GM20431 (cell line): Measurements from ENCODE around the gene DRC3.
"Not testable (repeated sequence)": the region's sequence is repeated elsewhere in the genome, so short reads cannot be mapped to it uniquely, and the experiment has no call there.

Experiments
- in situ Hi-C: fragments of 300-500 bp; cut with MseI, MboI; formaldehyde crosslinking; loops from one replicate; pipeline ENCODE4 v1.15.0; 2020; ENCODE audit warnings: low sequenced_read_pairs; ENCODE audit not compliant: unreplicated experiment

Gene DRC3

GRCh38 chr17:17939941-17940340 is 32.7 kb upstream of the DRC3 start:
- in situ Hi-C loops, result not testable (repeated sequence)

DNA sequence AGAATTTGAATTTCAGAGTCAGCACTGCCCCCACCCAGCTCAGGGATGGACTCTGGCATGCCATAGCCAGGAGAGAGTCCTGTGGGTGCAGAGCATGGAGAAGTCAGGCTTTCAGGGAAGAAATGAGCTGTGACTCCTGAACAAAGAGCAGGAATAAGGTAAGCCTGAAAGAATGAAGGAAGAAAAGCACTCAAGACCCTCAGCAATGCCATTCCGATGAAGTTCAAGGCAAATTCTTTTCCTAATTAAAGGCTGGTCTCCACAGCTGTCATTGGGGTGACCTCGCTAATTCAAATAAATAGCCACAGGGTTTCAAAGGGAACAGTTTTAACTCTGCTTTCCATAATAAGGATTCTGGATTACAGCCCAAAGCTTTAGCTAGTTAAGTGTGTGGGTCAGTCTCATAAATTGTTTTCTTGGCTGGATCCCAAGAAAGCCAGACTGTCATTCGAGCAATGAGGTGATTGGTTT is 32.2 kb upstream of the DRC3 start:
- in situ Hi-C loops, result no loop called here

GRCh38 chr17:17941015-17941414 is 31.6 kb upstream of the DRC3 start:
- in situ Hi-C loops, result no loop called here

- in situ Hi-C loops, result no loop called here
Observed at GRCh38 chr17:17942846-17943245, 29.8 kb upstream of the DRC3 start.

GRCh38 chr17:17943281-17943984 is 29.2 kb upstream of the DRC3 start:
- in situ Hi-C loops, result no loop called here

GRCh38 chr17:17944242-17944641 is 28.4 kb upstream of the DRC3 start:
- in situ Hi-C loops, result no loop called here

DNA sequence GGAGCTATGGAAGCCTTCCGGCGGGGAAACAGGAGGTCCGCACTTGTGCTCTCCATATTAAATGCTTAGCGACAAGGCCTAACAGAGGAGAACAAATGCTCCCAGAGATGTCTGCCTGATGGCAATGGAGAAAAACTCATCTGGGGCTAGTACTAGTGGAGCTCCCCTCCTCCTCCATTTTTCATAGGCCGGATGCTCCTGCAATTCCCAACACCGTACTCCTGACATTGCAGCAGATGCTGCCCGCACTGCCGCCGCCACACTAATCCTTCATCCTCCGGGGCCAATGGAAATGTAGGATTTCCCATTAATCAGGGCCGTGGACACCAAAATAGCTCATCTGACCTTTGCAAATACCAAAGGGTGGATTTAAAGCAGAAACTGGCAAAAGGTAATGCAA is 27.9 kb upstream of the DRC3 start:
- in situ Hi-C loops, result no loop called here

GRCh38 chr17:17946093-17946492 is 26.6 kb upstream of the DRC3 start:
- in situ Hi-C loops, result no loop called here

GRCh38 chr17:17947309-17947708 is 25.4 kb upstream of the DRC3 start:
- in situ Hi-C loops, result no loop called here

- in situ Hi-C loops, result no loop called here
Observed at GRCh38 chr17:17947966-17948365, 24.7 kb upstream of the DRC3 start.

DNA sequence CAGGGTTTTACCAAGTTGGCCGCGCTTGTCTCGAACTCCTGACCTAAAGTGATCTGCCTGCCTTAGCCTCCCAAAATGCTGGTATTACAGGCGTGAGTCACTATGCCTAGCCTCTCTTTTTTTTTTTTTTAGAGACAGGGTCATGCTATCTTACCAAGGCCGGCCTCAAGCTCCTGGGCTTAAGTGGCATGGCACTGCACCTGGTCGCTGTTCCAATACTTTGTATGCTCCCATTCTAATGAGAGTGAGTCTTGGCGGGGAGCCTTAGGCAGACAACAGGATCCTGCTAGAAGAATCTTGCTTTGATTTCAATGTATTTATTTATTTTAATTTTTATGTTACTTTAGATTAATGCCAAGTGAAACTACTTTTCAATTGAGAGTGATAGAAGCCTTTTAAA is 22.3 kb upstream of the DRC3 start:
- in situ Hi-C loops, result no loop called here

- in situ Hi-C loops, result no loop called here
Observed at GRCh38 chr17:17950806-17951205, 21.9 kb upstream of the DRC3 start.

DNA sequence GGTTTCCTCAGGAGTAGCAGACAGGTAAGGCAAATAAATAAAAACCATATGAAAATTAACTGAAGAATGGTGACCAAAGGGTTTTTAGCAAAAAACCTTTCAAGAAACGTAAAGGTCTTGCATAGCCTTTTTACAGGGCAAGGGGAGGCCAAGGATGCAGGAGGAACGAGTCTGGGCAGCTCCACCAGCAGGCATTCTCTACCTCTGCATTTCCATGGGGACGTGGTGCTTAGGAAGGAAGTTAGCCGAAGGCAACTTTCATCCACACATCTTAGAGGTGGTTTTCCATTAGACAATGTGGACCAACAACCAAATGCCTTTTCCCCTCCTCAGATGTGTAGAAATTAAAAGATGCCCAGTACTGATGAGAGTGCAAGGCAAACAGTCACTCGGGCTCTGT is 21.1 kb upstream of the DRC3 start:
- in situ Hi-C loops, result no loop called here

GRCh38 chr17:17952691-17953090 is 20.0 kb upstream of the DRC3 start:
- in situ Hi-C loops, result no loop called here

DNA sequence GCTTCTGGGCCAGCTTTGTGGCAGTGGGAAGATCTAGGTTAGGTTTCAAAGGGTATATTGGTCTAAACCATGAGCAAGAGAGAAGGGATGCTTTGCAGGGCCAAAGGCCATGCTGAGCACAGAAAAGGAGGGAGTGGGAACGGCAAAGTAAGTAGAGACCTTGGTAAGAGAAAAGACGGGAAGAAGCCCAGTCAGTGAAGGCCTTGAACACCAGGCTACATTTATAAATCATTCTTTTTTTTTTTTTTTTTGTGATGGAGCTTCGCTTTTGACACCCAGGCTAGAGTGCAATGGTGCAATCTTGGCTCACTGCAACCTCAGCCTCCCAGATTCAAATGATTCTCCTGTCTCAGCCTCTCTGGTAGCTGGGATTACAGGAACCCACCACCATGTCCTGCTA is 18.6 kb upstream of the DRC3 start:
- in situ Hi-C loops, result no loop called here

DNA sequence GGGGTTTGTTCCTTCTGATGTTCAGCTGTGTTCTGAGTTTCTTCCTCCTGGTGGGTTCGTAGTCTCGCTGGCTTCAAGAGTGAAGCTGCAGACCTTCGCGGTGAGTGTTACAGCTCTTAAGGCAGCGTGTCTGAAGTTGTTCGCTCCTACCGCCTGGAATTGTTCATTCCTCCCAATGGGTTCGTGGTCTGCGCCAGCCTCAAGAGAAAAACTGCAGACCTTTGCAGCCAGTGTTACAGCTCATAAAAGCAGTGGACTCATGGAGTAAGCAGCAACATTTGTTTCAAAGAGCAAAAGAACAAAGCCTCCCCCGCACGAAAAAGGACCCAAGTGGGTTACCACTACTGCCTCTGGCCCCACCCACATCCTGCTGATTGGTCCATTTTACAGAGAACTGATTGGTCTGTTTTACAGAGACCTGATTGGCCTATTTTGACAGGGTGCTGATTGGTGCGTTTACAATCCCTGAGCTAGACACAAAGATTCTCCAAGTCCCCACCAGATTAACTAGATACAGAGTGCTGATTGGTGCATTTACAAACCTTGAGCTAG is 16.8 kb upstream of the DRC3 start:
- in situ Hi-C loops, result not testable (repeated sequence)

- in situ Hi-C loops, result no loop called here
Observed at GRCh38 chr17:17957584-17957916, 15.1 kb upstream of the DRC3 start.

DNA sequence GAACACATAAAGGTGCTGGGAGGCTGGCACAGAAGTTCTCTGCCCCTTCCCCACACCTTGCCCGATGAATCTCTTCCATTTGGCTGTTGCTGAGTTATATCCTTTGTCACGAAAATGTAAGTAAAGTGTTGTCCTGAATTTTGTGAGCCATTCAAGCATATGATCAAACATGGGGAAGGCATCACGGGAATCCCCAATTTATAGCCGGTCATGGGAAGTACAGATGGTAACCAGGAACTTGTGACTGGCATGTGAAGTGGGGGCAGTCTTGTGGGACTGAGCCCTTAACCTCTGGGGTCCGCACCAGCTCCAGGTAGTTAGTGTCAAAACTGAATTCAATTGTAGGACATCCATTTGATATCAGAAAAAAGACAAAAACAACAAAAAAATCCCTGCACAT is 13.7 kb upstream of the DRC3 start:
- in situ Hi-C loops, result no loop called here

DNA sequence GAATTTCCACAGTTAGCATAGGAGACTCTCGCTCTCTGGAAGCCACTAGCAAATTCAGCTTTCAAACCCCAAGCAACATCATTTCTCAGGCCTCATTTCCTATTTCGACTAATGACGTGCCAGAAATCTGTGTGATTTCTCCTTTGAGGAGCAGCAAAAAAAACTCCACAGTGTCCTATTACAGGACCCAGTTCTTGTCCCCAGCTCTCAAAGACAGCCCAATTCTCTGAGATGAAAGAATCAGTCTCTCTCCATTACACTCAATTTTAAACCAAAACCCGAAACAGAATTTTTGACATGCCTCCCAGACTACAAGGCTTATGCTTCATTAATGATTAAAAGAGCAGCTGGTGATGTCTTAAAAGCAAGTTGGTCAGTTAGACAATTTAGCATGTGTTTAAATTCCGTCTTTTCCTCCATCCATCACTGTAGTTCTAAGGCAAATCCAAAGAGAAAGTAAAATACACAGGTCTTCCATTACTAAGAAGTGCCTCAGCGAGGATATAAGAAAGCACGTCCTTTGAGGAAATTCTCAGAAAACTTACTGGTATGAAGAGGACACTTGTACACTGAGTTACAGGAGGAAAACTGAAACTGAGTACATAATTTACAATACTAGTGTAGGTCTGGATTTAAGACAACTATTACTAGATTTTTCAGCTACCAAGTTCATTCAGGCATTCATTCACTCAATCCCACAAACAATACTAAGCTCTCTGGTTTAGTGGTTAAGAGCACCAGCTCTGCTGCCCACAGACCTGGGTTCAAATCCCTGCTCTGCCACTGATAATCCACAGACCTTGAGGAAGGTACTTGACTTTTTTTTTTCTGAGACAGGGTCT is 12.9 kb upstream of the DRC3 start:
- in situ Hi-C loops, result no loop called here

- in situ Hi-C loops, result no loop called here
Observed at GRCh38 chr17:17960500-17961030, 12.1 kb upstream of the DRC3 start.

DNA sequence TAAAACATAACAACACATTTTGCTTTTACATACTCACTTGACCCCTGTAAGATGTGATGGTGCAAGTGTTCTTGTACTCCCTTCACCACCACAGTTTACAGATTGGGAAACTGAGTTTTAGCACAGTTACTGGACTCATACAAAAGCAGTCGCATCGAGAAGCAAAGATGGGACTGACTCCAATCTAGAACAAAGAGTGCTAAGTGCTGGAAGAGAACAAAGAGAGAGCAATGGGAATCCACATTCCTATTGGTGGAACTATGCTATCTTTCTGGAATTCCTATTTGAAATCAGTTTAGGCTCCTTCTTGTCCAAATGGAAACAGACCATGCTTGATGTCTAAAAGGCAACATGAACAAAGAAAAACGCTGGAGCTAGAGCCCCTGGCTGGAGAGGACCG is 9.6 kb upstream of the DRC3 start:
- in situ Hi-C loops, result no loop called here
